Hematopoietic multipotent progenitor cell treated with erythropoietin and hydrocortisone succinate and interleukin-3 and kit ligand, for 4 days (in vitro differentiated cells): ENCODE results near the gene TAS2R60.
A peak's percentile ranks its signal among the peaks of the same experiment; 100 is the strongest.
"Not testable (repeated sequence)": the region's sequence is repeated elsewhere in the genome, so short reads cannot be mapped to it uniquely, and the experiment has no call there.

Source experiments
- DNase-seq: peaks from one replicate; pipeline ENCODE4 v3.0.0-alpha.2; 2015

Gene TAS2R60

DNA sequence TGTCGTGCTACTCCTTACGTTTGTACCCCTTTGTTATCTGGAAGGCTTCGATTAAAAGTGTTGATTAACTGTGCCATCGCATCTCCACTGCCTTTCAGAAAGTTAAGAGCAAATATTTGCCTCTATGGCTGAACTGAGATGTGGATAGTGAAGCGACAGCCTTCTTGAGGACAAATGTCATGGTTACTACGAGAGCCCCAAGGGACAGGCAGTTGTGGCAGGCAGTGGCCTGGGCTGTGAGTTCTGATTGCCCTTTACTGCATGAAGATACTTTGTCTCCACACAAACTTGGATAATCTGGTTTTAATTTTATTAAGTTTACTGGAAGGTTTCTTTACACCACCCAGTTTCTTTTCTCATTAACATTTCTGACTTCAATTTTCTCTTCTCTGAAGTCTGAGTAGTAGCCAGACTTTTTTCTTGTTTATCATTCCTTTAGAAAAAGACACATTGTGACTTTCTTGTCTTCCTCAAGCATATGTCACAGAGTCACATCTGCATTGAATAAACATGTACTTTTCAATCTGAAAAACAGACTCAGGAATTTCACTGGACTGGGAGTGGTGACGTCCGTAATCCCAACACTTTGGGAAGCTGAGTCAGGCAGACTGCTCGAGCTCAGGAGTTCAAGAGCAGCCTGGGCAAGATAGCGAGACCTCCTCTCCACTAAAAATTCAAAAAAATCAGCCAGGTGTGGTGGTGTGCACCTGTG lies 36.0 kb downstream of the TAS2R60 start:
- no peak for DNase-seq

DNA sequence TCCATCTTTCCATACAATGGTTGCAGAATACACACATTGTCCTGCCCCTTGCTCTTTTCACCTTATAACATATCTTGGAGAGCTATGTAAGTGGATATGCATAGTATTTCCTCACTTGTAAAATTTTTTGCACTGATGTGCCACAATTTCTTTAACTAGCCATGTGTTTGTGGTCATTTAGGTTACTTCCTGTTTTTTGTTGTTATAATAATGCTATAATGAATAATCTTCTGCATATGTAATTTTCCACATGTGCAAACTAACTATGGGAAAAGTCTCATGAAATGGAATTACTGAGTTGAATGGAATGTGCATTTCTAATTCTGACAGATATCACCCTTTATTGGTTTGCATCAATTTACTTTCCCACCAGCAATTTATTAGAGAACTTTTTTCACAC lies 37.2 kb downstream of the TAS2R60 start:
- peak; percentile 29 for DNase-seq

DNA sequence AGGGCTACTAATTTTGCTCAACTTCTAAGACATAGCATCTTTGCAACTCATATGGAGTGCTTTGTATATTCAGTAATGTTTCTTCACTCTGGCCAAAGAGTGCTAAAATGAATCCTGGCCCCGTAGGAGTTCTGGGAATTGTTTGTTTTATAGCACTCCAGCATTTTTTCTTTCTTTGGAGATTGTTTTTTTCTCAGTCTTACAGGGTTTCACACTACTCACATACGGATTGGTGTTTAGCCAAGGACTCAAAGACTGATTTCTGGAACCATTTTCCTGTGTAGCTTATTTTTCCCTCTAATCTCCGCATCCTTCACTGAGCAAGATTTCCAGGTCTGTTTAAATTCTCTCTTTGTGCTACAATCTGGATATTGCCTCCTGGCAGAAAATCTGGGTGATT lies 40.9 kb downstream of the TAS2R60 start:
- no peak for DNase-seq

DNA sequence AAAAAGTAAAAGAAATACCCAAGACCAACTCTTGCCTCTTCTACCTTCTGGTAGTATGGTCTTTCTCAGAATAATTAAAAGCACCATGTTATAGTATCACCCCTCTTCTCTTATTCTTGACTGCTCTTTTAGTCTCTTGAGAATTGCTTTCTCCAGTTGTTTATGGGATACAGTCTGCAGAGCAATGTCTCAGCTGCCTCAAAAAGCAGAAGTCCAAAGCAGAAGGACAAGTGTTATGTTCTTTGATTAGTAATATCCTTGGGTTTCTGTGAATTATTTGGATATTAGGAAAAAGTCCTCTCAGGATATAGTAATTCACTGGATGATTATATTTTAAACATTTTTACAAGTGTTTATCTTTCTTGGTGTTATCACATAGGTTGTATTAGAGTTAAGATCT lies 41.8 kb downstream of the TAS2R60 start:
- no peak for DNase-seq

DNA sequence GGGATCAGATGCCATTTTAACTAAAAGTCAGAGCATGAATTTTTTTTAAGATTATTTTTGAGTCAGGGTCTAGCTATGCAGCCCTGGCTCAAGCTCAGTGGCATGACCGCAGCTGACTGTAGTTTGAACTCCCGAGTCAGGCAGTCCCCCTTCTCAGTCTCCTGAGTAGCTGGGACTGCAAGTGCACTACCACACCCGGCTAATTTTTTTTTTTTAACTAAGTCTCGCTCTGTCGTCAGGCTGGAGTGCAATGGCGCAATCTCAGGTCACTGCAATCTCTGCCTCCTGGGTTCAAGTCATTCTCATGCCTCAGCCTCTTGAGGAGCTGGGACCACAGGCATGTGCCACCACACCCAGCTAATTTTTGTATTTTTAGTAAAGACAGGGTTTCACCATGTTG lies 42.2 kb downstream of the TAS2R60 start:
- no peak for DNase-seq

DNA sequence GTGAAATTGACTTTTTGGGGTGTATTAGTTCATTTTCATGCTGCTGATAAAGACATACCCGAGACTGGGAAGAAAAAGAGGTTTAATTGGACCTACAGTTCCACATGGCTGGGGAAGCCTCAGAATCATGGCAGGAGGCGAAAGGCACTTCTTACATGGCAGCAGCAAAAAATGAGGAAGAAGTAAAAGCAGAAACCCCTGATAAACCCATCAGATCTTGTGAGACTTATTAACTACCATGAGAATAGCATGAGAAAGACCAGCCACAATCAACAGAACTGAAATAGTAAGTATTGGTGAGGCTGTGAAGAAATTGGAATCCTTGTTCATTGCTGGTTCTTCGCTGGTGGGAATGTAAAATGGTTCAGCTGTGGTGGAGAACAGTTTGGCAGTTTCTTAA lies 43.0 kb downstream of the TAS2R60 start:
- not testable (repeated sequence) for DNase-seq

DNA sequence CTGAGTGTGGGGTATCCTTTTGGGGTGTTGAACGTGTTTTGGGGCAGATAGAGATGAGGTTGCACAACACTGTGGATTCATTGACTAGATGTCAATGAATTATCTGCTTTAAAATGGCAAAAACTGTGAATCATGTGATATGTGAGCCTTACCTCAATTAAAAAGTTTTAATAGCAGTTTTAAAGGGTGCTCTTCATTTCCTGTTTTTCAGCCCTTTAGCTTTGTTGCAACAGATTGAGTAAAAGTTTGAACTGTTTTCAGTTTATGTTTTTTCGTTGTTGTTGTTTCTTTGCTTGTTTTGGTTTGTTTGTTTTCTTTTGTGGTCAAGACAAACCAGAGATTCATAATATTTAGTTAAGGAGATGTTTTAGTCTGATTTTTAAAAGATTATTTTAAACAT lies 43.8 kb downstream of the TAS2R60 start:
- no peak for DNase-seq

DNA sequence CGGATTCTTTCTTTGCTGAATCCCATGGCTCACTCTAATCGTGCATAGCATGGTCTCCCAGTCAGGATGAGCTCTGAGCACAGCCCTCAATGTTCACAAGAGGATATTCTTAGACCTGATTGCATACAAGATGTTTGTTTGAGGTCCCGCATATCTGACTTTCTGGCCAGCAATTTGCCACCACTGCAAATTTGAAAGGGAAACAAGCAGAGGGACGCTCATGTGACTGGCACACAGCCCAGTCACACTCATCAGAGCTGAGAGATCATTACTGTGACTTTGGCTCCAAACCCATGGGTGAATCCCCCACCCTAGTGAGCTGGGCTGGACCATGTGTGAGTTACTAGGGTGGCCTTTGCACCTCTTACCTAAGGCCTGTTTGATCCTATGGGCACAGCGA lies 44.3 kb downstream of the TAS2R60 start:
- peak; percentile 57 for DNase-seq

DNA sequence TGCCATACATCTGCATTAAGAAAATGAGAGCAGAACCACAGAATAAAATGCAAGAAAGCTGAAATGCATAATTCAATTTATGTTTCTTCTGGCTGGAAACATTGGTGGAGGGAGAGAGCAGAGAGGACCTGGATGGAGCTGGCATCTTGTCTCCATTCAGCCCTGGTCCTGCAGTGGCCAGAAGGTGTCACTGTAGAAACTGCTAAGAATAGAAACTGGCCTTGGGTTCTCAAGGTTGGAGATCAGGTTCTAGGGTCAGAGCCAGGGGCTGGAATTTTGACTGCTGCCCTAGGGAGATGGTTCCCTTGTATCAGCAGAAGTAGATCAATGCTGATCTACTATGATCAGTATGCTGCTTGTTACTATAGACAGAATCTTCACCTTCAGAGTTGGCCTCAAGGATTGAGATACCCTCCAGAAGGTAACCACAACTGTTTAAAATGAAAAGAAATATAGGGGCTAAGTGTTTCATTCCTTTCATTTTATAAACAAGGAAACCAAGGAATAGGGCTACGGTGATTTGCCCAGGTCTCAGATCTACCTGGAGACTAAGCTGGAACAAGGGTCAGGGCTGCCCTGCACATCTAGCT lies 47.6 kb downstream of the TAS2R60 start:
- DNase-seq, result peak; percentile 67

DNA sequence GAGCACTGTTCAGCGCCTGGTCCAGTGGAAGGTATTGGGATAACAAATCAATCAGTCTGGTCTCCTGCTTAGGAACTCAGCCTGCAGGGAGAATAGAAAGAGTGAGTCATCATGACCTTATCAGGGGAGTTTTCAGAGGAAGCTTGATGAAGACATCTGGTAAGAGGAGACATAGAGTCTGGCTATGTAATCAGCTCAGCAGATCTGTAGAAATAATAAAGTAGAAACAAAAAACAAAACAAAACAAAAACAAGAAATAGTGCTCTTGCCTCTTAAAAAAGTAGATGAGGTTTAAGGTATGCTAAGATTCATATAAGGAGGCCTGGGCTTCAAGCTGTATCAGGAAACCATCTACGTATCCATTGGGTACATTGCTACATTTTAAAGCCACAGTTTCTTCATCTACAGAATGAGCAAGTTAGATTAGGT lies 48.8 kb downstream of the TAS2R60 start:
- DNase-seq, result peak; percentile 46

DNA sequence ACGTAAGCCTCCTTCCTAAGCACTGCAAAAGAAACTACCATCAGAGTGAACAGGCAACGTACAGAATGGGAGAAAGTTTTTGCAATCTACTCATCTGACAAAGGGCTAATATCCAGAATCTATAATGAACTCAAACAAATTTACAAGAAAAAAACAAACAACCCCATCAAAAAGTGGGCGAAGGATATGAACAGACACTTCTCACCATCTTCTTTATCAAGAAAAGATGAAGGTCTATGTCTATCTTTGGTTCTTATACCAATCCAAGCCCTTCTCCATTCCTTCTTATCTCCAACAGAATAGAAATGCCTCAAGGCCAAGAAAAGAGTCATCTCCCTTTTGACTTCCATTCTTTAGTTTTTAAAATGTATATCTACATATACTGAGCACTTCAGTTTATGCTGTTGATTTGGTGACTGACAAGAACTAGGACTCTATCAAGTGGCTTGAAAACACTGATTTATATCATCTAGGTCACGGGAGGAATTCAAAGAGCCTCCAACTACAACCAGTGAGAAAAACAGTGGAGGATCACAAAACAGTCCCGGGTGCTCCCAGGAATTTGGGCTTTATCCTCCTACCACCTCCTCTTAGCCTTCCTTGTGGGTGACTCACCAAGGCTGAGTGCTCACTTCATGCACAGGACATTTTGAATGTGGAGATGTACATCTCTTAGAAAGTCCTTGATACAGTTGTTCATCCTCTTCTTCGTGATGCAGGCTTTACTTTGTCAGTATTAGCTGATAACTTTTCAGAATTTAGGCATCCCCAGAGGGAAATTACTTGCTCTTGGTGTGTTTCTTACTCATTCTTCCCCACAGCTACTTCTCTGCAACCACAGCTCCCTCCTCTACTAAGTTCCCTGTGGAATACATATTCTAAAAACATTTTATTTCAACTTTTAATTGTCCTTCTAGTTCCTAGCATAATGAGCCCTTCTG lies 49.8 kb downstream of the TAS2R60 start:
- no peak for DNase-seq

DNA sequence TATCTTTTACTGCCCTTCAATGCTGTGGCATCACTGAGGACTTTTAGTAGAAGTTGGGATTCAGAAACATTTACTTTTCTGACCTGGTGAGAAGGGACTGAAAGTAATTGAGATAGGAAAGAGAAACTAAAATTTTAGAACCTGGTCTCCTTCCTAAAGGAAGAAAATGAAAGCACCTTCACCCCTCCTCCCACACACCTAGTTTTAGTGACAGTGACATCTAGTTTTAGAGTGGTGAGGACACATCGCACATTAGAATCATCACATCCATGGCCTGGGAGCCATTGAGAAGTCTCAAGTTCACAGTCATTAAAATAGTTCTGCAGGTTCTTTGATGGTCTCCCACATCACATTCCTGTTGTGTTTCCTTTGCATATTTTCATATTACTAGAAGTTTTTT lies 50.5 kb downstream of the TAS2R60 start:
- DNase-seq, result no peak
